Right lobe of liver (tissue), 4 donors: ENCODE measurements around the gene NKD2.

Experiments
- CTCF ChIP-seq, 4 donors: fragments of 200-600 bp in 3 of 4; fragments of 450-650 bp in 1 of 4; IDR thresholded peaks; one replicate each; pipeline versions ENCODE4 v1.5.1 to v1.8.0; 2016 to 2022; ENCODE audit warnings: antibody characterized with exemption in 4 of 4, mild to moderate bottlenecking in 2 of 4
- POLR2A ChIP-seq: fragments of 450-650 bp; IDR thresholded peaks from one replicate; pipeline ENCODE4 v1.6.1; 2017; ENCODE audit warnings: antibody characterized with exemption, mild to moderate bottlenecking
- donor health status: DM: no; HTN: no; CAD: no.
- donor health status: DM: no; HTN: no; CAD: no.
- donor health status: DM: no; HTN: yes; CAD: no.

DNA sequence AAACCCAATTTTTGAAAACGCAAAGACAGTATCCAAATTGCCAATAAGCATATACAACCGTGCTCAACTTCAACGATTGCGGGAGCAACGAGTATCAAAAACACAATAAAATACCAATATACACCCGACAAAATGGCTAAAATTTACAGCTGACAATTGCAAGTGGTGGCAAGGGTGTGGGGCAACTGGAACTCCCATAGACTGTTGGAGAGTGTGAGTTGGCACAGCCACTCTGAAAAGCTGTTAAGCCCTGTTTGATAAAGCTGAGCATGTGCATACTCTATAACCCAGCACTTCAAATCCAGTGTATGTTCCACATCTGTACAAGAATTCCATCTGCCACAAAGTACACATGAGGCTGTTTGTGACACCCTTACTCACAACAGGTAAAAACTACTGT lies 20.3 kb upstream of the NKD2 start:
- TF ChIP-seq CTCF (IDR thresholded peaks at IDR 0.05) (no peak), POLR2A (no peak)
